ENCODE data around the gene HES6.

HES6 gene

DNA sequence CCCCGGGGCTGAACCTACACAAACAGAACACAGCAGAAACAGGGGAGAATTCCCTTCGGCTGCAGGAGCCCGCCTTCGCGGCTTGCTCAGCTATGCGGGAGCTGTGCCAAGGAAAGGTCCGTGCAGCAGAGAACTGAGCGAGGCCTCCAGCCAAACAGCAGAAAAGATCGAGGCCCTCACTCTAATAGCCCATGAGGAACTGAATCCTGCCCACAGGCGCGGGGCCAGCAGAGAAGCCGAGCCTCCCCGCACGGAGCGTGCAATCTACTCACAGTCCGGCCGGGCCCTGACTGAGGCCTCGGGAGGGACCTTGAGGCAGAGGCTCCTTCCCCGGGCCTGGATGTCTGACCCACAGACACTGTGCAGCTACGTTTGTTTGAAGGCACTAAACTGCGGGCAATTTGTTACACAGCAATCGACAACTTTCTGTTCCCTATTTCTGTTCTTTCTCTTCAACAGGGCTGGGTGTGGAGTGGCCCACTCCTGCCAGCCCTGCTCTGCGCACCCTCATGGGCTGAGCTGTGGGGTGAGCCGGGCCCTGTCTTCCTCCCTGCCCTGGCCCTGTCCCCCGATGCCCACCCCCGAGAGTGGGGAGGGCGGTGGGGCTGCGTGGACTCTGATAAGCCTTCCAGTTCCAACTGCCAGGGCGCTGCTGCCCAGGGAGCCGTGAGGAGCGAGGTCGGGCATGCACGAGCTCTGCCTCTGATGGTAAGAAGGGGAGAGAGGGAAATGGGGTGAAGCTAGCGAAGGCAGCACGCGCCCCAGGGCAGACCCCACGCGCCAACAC lies 13.7 kb downstream of the HES6 start:
- Histone ChIP-seq H2BK120ac (ENCODE audit: low read depth, low read length) (no peak overlapping the region), H2AK5ac (ENCODE audit: low read length) (no peak overlapping the region), H4K8ac (ENCODE audit: low read depth, low read length) (no peak overlapping the region), H3K4me3 (ENCODE audit: low read length) (no peak overlapping the region), H3K56ac (ENCODE audit: low read length) (no peak overlapping the region), H3K4me2 (ENCODE audit: low read length) (no peak overlapping the region), H3K4me1 (ENCODE audit: control insufficient read depth, low read depth, low read length) (no peaks in the 10 kb centered on the region), H2BK15ac (replicated peaks; ENCODE audit: low read depth) (no peak overlapping the region), H3K4ac (ENCODE audit: low read depth, low read length) (no peak overlapping the region), H3K27me3 (ENCODE audit: insufficient read depth, low read length, poor library complexity) (peaks cover 4% of the 10 kb centered on the region), H3K79me1 (ENCODE audit: low read length) (no peaks in the 10 kb centered on the region), H4K5ac (ENCODE audit: low read length) (no peak overlapping the region), H3K23ac (ENCODE audit: low read length) (no peak overlapping the region), H3K18ac (ENCODE audit: low read length) (no peak overlapping the region), H2BK5ac (ENCODE audit: low read length) (no peak overlapping the region), H3K9ac (ENCODE audit: low read length) (no peak overlapping the region), H3K79me2 (ENCODE audit: control insufficient read depth, insufficient read depth, low read length) (no peaks in the 10 kb centered on the region), H3K36me3 (ENCODE audit: control insufficient read depth, insufficient read depth, low read length) (no peaks in the 10 kb centered on the region), H3K27ac (ENCODE audit: low read depth, low read length) (no peak overlapping the region)
- no CpG with 5 or more reads among the region's 38 CpGs for WGBS (ENCODE audit: extremely low coverage, insufficient coverage, low lambda C conversion rate)
- no peak for DNase-seq

DNA sequence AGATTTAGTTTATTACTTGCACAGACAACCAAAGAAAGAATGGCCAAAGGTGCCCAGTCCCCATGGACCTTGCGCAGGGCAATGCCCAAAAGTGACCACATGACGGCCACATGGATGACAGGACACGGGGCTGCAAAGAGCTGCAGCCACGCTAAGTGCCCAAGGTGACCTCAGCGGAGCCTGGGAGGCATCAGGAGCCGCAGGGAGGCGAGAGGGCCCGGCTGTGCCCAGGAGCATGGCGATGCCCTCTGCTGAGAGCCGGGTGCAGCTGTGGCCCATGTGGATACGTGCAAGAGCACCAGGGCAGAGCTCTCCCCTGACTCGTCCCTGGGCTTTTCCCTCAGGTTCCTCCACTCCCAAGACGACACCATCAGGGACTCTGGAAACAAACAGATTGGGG lies 14.7 kb downstream of the HES6 start:
- Histone ChIP-seq H3K79me1 (ENCODE audit: low read length) (no peaks in the 10 kb centered on the region), H3K4ac (ENCODE audit: low read depth, low read length) (no peak overlapping the region), H3K4me2 (ENCODE audit: low read length) (no peak overlapping the region), H2AK5ac (ENCODE audit: low read length) (no peak overlapping the region), H2BK15ac (replicated peaks; ENCODE audit: low read depth) (no peak overlapping the region), H3K36me3 (ENCODE audit: control insufficient read depth, insufficient read depth, low read length) (no peaks in the 10 kb centered on the region), H3K27ac (ENCODE audit: low read depth, low read length) (no peak overlapping the region), H3K56ac (ENCODE audit: low read length) (no peak overlapping the region), H3K18ac (ENCODE audit: low read length) (no peak overlapping the region), H2BK120ac (ENCODE audit: low read depth, low read length) (no peak overlapping the region), H3K27me3 (ENCODE audit: insufficient read depth, low read length, poor library complexity) (no peaks in the 10 kb centered on the region), H3K9ac (ENCODE audit: low read length) (no peak overlapping the region), H4K5ac (ENCODE audit: low read length) (no peak overlapping the region), H4K8ac (ENCODE audit: low read depth, low read length) (no peak overlapping the region), H3K4me3 (ENCODE audit: low read length) (no peak overlapping the region), H3K4me1 (ENCODE audit: control insufficient read depth, low read depth, low read length) (no peaks in the 10 kb centered on the region), H2BK5ac (ENCODE audit: low read length) (no peak overlapping the region), H3K79me2 (ENCODE audit: control insufficient read depth, insufficient read depth, low read length) (no peaks in the 10 kb centered on the region), H3K23ac (ENCODE audit: low read length) (no peak overlapping the region)
- DNase-seq, result no peak
- no CpG with 5 or more reads among the region's 13 CpGs for WGBS (ENCODE audit: extremely low coverage, insufficient coverage, low lambda C conversion rate)

DNA sequence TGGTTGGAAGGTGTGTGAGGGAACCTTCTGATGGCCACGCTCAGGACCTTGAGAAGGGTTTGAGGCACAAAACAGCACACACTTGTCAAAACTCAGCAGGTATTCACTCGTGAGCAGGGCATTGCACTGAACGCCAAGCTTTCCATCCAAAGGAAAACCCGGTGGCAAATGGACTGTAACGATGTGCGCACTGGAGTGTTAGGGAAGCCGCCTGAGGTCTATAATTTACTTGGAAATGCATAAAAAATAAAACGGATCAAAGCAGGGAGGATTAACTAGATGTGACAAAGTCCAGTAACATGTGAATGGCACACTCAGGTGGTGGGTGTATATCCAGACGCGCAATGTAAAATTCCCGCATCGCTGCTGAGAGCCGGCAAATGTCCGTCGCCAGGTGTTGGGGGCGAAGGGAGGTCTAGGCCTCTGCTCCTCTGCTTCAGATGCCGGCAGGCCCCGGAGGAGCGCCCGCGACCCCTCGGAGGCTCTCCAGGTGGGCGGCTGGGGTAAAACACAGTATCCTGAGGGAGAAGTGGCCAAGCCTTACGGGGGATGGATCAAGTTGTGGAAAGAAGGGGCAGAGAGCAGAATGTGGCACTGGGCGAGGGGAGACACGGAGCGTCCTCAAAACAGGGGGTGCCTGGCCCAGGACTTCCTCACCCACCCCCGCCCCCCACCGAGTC lies 15.3 kb downstream of the HES6 start:
- no peak overlapping the region for H4K8ac ChIP-seq (ENCODE audit: low read depth, low read length)
- DNase-seq, result no peak
- no peak overlapping the region for H2BK15ac ChIP-seq (replicated peaks; ENCODE audit: low read depth)
- no peak overlapping the region for H3K18ac ChIP-seq (ENCODE audit: low read length)
- H4K5ac ChIP-seq (ENCODE audit: low read length), result no peak overlapping the region
- no peaks in the 10 kb centered on the region for H3K79me2 ChIP-seq (ENCODE audit: control insufficient read depth, insufficient read depth, low read length)
- no peak overlapping the region for H3K4ac ChIP-seq (ENCODE audit: low read depth, low read length)
- H3K56ac ChIP-seq (ENCODE audit: low read length), result no peak overlapping the region
- H3K9ac ChIP-seq (ENCODE audit: low read length), result no peak overlapping the region
- no peaks in the 10 kb centered on the region for H3K27me3 ChIP-seq (ENCODE audit: insufficient read depth, low read length, poor library complexity)
- no peak overlapping the region for H3K4me3 ChIP-seq (ENCODE audit: low read length)
- H3K79me1 ChIP-seq (ENCODE audit: low read length), result no peaks in the 10 kb centered on the region
- no peak overlapping the region for H3K23ac ChIP-seq (ENCODE audit: low read length)
- no peak overlapping the region for H3K27ac ChIP-seq (ENCODE audit: low read depth, low read length)
- H3K4me2 ChIP-seq (ENCODE audit: low read length), result no peak overlapping the region
- H2BK120ac ChIP-seq (ENCODE audit: low read depth, low read length), result no peak overlapping the region
- no peaks in the 10 kb centered on the region for H3K4me1 ChIP-seq (ENCODE audit: control insufficient read depth, low read depth, low read length)
- H2AK5ac ChIP-seq (ENCODE audit: low read length), result no peak overlapping the region
- no peaks in the 10 kb centered on the region for H3K36me3 ChIP-seq (ENCODE audit: control insufficient read depth, insufficient read depth, low read length)
- whole genome bisulfite sequencing (ENCODE audit: extremely low coverage, insufficient coverage, low lambda C conversion rate), result no CpG with 5 or more reads among the region's 29 CpGs
- no peak overlapping the region for H2BK5ac ChIP-seq (ENCODE audit: low read length)

DNA sequence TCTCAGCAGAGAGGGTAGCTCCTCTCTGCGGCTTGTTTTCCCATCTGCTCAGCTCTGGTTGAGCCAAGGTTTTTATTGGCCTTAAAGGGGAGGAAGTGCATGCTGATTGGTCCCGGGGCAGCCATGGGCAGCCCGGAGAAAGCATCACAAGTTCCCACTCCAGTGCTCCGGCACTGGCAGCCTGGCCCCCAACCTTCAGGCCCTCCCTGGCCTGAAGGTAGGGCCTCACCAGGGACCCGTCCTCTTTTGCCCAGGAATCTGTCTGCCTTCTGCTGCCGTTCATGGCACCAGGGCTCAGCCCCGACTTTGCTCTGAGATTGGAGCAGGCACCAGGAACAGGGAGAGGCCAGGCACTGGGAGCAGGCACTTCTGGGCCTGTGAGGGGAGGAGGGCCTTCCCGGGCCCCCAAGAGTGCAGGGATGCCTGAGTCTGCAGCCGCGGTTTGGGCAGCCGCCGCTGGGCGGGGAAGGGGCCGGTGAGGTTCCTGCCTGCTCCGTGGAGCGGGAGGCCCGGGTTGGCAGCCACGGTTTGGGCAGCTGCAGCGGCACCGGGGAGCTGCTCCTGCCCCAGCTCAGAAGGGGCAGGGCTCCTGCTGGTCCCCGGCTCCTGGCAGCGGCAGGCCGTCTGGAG lies 18.8 kb downstream of the HES6 start:
- WGBS (ENCODE audit: extremely low coverage, insufficient coverage, low lambda C conversion rate), result no CpG with 5 or more reads among the region's 23 CpGs
- Histone ChIP-seq H4K5ac (ENCODE audit: low read length) (no peak overlapping the region), H3K79me2 (ENCODE audit: control insufficient read depth, insufficient read depth, low read length) (no peaks in the 10 kb centered on the region), H2AK5ac (ENCODE audit: low read length) (no peak overlapping the region), H3K27me3 (ENCODE audit: insufficient read depth, low read length, poor library complexity) (no peaks in the 10 kb centered on the region), H3K4me2 (ENCODE audit: low read length) (no peak overlapping the region), H2BK15ac (replicated peaks; ENCODE audit: low read depth) (no peak overlapping the region), H3K4me3 (ENCODE audit: low read length) (no peak overlapping the region), H3K36me3 (ENCODE audit: control insufficient read depth, insufficient read depth, low read length) (no peaks in the 10 kb centered on the region), H2BK120ac (ENCODE audit: low read depth, low read length) (no peak overlapping the region), H3K4me1 (ENCODE audit: control insufficient read depth, low read depth, low read length) (no peaks in the 10 kb centered on the region), H3K9ac (ENCODE audit: low read length) (no peak overlapping the region), H2BK5ac (ENCODE audit: low read length) (no peak overlapping the region), H4K8ac (ENCODE audit: low read depth, low read length) (no peak overlapping the region), H3K27ac (ENCODE audit: low read depth, low read length) (no peak overlapping the region), H3K4ac (ENCODE audit: low read depth, low read length) (no peak overlapping the region), H3K56ac (ENCODE audit: low read length) (no peak overlapping the region), H3K18ac (ENCODE audit: low read length) (no peak overlapping the region), H3K23ac (ENCODE audit: low read length) (no peak overlapping the region), H3K79me1 (ENCODE audit: low read length) (no peaks in the 10 kb centered on the region)
- no peak for DNase-seq

- WGBS (ENCODE audit: extremely low coverage, insufficient coverage, low lambda C conversion rate), result no CpG with 5 or more reads among the region's 10 CpGs
- H3K27me3 ChIP-seq (ENCODE audit: insufficient read depth, low read length, poor library complexity), result no peaks in the 10 kb centered on the region
- no peak for DNase-seq
- no peak overlapping the region for H3K9ac ChIP-seq (ENCODE audit: low read length)
- no peak overlapping the region for H3K4me3 ChIP-seq (ENCODE audit: low read length)
- H3K36me3 ChIP-seq (ENCODE audit: control insufficient read depth, insufficient read depth, low read length), result no peaks in the 10 kb centered on the region
- H2BK5ac ChIP-seq (ENCODE audit: low read length), result no peak overlapping the region
- no peaks in the 10 kb centered on the region for H3K79me2 ChIP-seq (ENCODE audit: control insufficient read depth, insufficient read depth, low read length)
- H3K4me1 ChIP-seq (ENCODE audit: control insufficient read depth, low read depth, low read length), result no peaks in the 10 kb centered on the region
- H3K79me1 ChIP-seq (ENCODE audit: low read length), result no peaks in the 10 kb centered on the region
- H3K4ac ChIP-seq (ENCODE audit: low read depth, low read length), result no peak overlapping the region
- H3K18ac ChIP-seq (ENCODE audit: low read length), result no peak overlapping the region
- no peak overlapping the region for H2BK120ac ChIP-seq (ENCODE audit: low read depth, low read length)
- H3K23ac ChIP-seq (ENCODE audit: low read length), result no peak overlapping the region
- H2BK15ac ChIP-seq (replicated peaks; ENCODE audit: low read depth), result no peak overlapping the region
- no peak overlapping the region for H4K5ac ChIP-seq (ENCODE audit: low read length)
- no peak overlapping the region for H2AK5ac ChIP-seq (ENCODE audit: low read length)
- H3K27ac ChIP-seq (ENCODE audit: low read depth, low read length), result no peak overlapping the region
- H3K56ac ChIP-seq (ENCODE audit: low read length), result no peak overlapping the region
- no peak overlapping the region for H4K8ac ChIP-seq (ENCODE audit: low read depth, low read length)
- H3K4me2 ChIP-seq (ENCODE audit: low read length), result no peak overlapping the region
These were observed 19.5 kb downstream of the HES6 start for GRCh38 chr2:238220274-238220891.
